ENCODE results near the gene NUDT22.

NUDT22 gene, protein sequence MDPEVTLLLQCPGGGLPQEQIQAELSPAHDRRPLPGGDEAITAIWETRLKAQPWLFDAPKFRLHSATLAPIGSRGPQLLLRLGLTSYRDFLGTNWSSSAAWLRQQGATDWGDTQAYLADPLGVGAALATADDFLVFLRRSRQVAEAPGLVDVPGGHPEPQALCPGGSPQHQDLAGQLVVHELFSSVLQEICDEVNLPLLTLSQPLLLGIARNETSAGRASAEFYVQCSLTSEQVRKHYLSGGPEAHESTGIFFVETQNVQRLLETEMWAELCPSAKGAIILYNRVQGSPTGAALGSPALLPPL

GRCh38 chr11:64225608-64226506 lies at the start of gene NUDT22, which contains the start of gene TRPT1:
Gene NUDT22, plus strand, starts transcription at chr11:64226274. Its CDS starts 379 bp downstream, at chr11:64226653.
Gene TRPT1, minus strand, starts transcription at chr11:64226186. Its CDS starts 326 bp downstream, at chr11:64225860.
- no peak for DNase-seq (ENCODE audit: low read depth)

- DNase-seq (ENCODE audit: low read depth) = no peak
Measured at GRCh38 chr11:64176751-64177150, 49.3 kb upstream of the NUDT22 start.

- DNase-seq (ENCODE audit: low read depth) = no peak
Measured at GRCh38 chr11:64178203-64178602, 47.9 kb upstream of the NUDT22 start.

DNA sequence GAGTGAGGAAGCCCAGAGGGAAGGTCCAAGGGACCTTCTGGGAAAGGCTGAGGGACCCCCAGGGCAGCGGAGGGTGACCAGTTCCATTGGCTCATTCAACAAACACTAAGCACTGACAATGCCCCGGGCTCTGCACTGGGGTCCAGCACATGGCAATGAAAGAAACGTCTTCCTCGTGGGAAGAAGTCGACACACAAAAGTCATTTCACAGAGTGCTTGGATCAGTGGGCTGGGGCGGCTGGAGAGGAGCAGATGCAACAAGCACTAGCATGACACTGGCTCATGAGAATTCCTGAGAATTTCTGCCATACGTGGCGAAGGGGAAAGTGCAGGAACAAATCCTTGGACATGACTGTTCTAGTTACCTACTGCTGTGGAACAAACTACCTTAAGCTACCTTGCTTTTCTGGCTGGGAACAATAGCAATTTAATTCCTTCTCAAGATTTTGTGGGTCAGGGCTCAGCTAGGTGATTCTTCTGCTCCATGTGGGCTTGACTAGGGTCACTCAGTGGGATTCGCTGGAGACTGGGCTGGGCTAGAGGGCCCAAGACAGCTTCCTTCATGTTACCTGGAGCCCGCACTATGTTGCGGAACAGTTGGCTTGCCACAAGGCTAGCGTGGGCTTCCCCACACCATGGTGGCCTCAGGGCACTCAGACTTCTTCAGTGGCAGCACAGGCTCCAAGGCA lies 47.0 kb upstream of the NUDT22 start:
- no peak for DNase-seq (ENCODE audit: low read depth)

- DNase-seq (ENCODE audit: low read depth) = no peak
Measured at GRCh38 chr11:64180891-64181290, 45.2 kb upstream of the NUDT22 start.

- DNase-seq (ENCODE audit: low read depth) = no peak
Measured at GRCh38 chr11:64181506-64182411, 44.3 kb upstream of the NUDT22 start.

GRCh38 chr11:64183890-64184289 lies 42.2 kb upstream of the NUDT22 start:
- DNase-seq (ENCODE audit: low read depth) = no peak

DNA sequence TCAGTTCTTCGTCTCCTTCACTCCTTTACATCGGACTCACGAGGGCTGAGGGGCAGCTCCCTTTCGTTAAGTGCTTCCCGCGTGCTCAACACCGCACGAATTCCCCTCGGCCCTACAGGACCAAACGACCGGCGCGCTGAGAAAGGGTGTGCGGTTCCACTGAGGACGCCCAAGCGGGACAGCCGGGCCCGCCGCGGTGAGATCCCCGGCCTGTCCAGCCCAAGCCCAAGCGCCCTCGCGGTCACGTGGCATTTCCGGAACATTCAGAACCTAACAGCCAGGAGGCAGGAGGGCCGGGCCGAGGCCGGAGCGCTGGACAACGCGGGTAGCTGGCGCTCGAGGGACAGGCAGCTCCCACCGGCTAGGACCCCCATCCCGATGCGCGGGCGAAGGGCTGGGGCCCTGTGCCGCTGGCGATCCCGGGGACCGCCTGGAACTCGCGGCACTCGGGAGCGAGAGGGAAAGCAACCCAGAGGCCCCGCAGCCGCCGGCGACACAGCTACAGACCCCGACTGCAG lies 40.8 kb upstream of the NUDT22 start:
- DNase-seq (ENCODE audit: low read depth) = no peak

DNA sequence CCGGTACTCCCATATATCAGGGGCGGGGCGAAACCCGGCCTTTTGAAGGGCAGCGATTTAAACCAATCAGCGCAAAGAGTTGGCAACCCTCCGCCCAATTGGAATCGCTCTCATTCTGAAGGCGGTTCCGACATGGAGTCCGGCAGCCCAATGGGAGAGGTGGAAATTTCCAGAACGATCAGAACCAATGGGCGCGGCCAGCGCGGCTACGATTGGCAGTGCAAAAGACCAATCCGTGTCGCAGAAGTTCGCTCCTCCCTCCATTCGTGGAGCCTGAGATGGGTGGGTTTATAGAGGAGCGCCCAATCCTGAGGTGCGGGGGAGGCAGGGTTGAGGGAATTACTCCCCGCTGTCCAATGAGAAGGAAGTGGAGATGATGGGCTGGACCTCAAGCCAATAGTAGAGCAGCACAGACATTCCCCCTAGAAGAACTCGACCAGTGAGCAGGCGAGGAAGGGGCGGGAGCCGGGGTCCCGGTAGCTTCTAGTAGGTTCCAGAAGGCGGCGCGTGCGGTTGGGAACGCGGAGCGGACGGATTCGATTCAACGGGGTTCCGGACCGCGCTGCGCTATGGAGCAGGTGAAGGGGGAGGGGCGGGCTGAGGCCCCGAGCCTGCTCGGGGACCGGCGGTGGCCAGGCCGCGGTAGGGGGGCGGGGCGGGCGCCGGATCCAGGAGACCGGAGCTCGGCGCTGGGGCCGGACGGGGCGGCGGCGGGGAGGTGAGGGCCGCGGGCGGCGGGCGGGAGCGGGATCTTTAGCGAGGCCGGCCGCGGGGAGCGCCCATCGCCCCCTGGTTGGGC lies 40.2 kb upstream of the NUDT22 start, which contains the start of gene STIP1:
Gene STIP1, plus strand, starts transcription at position 479 of the 799 bp plus-strand sequence. Its CDS starts 91 bp downstream, at position 570.
- DNase-seq (ENCODE audit: low read depth) = peak; percentile 99

- DNase-seq (ENCODE audit: low read depth) = no peak
Measured at GRCh38 chr11:64186492-64187165, 39.4 kb upstream of the NUDT22 start.

DNA sequence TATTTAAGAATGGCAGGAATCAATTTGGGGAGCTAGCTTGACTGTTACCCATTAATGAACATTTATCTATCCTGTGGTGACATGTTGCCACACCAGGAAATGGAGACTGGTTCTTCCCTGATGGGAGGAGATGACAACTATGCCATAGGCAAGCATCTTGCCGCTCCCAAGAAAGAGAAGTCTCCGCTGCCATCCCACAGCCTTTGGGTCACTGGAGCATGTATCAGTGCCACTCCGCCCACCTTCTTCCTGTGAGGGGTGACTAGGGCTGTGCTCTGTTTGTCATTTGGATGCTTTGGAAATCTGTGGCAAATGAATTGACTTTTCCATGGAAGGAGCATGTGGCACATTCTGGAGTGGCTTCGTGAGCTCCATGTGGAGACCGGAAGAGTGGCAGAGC lies 33.6 kb upstream of the NUDT22 start:
- no peak for DNase-seq (ENCODE audit: low read depth)

- DNase-seq (ENCODE audit: low read depth) = no peak
Measured at GRCh38 chr11:64196626-64197025, 29.4 kb upstream of the NUDT22 start.

DNA sequence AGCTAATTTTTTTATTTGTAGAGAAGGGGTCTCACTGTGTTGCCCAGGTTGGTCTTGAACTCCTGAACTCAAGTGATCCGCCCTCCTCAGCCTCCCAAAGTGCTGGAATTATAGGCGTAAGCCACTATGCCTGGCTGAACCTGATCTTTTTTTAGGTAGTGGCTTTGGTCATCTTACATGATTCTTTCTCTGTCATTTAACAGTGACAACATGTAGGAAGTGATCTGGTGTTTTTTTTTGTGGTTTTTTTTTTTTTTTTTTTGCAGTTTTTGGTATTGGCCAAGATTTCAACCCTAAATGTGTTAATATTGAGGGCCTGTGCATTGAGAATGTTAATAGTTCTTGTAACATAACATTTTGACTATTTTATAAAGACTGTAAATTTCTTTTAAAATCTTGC lies 27.6 kb upstream of the NUDT22 start:
- no peak for DNase-seq (ENCODE audit: low read depth)

- no peak for DNase-seq (ENCODE audit: low read depth)
Measured at GRCh38 chr11:64201543-64201942, 24.5 kb upstream of the NUDT22 start.

- no peak for DNase-seq (ENCODE audit: low read depth)
Measured at GRCh38 chr11:64202992-64203391, 23.1 kb upstream of the NUDT22 start.

DNA sequence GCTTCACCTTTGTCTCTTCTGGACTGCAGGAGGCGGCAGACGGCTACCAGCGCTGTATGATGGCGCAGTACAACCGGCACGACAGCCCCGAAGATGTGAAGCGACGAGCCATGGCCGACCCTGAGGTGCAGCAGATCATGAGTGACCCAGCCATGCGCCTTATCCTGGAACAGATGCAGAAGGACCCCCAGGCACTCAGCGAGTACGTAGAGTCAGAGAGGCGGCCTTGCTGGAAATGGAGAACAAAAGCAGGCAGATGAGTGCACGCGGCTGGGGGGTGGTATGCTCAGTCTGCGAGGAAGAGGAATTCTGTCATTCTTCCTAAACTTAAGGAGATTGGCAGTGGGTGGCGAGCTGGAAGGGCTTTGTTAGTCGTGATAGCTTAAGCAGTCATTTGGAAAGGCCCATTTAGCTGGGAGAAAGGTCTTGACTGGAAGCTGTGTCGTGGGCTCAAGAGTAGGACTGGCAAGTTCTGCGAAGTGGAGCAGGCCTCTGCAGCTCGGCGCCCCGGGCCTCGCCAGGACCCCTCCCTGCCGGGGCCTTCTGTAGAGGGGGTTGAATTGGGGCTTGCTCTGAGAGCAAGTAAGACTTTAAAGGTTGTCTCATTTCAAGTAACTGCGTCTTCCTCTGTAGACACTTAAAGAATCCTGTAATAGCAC lies 22.5 kb upstream of the NUDT22 start:
- DNase-seq (ENCODE audit: low read depth) = no peak

- no peak for DNase-seq (ENCODE audit: low read depth)
Measured at GRCh38 chr11:64204080-64204440, 22.0 kb upstream of the NUDT22 start.

DNA sequence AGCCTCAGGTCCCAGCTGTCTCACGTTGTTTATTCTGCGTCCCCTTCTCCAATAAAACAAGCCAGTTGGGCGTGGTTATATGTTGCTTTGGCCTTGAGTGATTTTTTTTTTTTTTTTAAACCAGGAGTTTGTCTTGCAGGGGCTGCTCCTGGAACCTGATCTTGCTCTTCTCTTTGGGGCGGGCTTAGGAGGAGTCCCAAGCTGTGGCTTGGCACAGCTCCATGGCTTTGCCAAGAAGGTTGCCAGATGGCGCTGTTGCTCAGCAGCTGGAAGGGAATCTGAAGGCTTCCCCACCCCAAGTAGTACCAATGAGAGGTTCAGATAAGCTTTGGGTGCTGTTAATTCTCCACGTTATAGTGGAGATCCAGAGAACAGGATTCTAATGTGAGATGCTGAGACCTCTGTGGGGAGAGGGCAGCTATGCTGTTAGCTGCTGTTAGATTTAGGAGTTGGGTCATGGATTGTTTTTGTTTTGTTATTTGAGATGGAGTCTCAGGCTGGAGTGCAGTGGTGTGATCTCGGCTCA lies 21.5 kb upstream of the NUDT22 start:
- DNase-seq (ENCODE audit: low read depth) = peak; percentile 81
